Measurements from ENCODE around the gene SERINC4.

Gene SERINC4

GRCh38 chr15:43796566-43796965 is 3.5 kb downstream of the SERINC4 start:
- peak; percentile 36 for TF ChIP-seq POLR2AphosphoS5 (IDR thresholded peaks at IDR 0.05; ENCODE audit: low read depth)
- TF ChIP-seq REST (IDR thresholded peaks at IDR 0.05; ENCODE audit: insufficient replicate concordance, low read depth) = no peak
- no peak for TF ChIP-seq SPI1 (IDR thresholded peaks at IDR 0.05; ENCODE audit: borderline replicate concordance, low read depth)
- Histone ChIP-seq H3K27me3 (ENCODE audit: insufficient read depth, poor library complexity, severe bottlenecking) (no peaks in the 10 kb centered on the region), H3K27ac (replicated peaks) (no peak overlapping the region), H3K4me3 (replicated peaks; ENCODE audit: insufficient read depth, low read length) (no peak overlapping the region)
- DNase-seq (ENCODE audit: low read depth in 1 of 2, low spot score in 1 of 2) = no peak

GRCh38 chr15:43795997-43796396 is 4.0 kb downstream of the SERINC4 start:
- DNase-seq (ENCODE audit: low read depth in 1 of 2, low spot score in 1 of 2) = no peak
- Histone ChIP-seq H3K27ac (replicated peaks) (no peak overlapping the region), H3K4me3 (replicated peaks; ENCODE audit: insufficient read depth, low read length) (no peak overlapping the region), H3K27me3 (ENCODE audit: insufficient read depth, poor library complexity, severe bottlenecking) (no peaks in the 10 kb centered on the region)
- TF ChIP-seq REST (IDR thresholded peaks at IDR 0.05; ENCODE audit: insufficient replicate concordance, low read depth) (no peak), CTCF (IDR thresholded peaks at IDR 0.05; ENCODE audit: insufficient read depth, low read length) (no peak)

GRCh38 chr15:43795197-43795596 is 4.8 kb downstream of the SERINC4 start:
- no peak for DNase-seq (ENCODE audit: low read depth in 1 of 2, low spot score in 1 of 2)
- no peak overlapping the region for H3K27ac ChIP-seq (replicated peaks)
- no peak overlapping the region for H3K4me3 ChIP-seq (replicated peaks; ENCODE audit: insufficient read depth, low read length)
- TF ChIP-seq GABPA (IDR thresholded peaks at IDR 0.05; ENCODE audit: low read depth) (no peak), REST (IDR thresholded peaks at IDR 0.05; ENCODE audit: insufficient replicate concordance, low read depth) (no peak), CTCF (IDR thresholded peaks at IDR 0.05; ENCODE audit: insufficient read depth, low read length) (no peak), POLR2AphosphoS5 (IDR thresholded peaks at IDR 0.05; ENCODE audit: low read depth) (no peak), SPI1 (IDR thresholded peaks at IDR 0.05; ENCODE audit: borderline replicate concordance, low read depth) (no peak)
- H3K27me3 ChIP-seq (ENCODE audit: insufficient read depth, poor library complexity, severe bottlenecking) = no peaks in the 10 kb centered on the region

Measured in HL-60 (cell line).